Activated CD8-positive, alpha-beta T cell treated with anti-CD3 and anti-CD28 coated beads for 36 hours (primary cell): ENCODE measurements around the gene SH3BP1. TPM values are rescaled to one million over a fixed set of nuclear protein-coding genes. Genes with fewer than 3 reads are reported as not detected.
A peak's percentile ranks its signal among the peaks of the same experiment; 100 is the strongest.

Experiments used
- ATAC-seq: fragments of 200-7000 bp; cut with Tn5 transposase; one replicate; pipeline ENCODE4 v1.10.0; 2021; ENCODE audit warnings: mild to moderate bottlenecking, moderate library complexity
- CTCF ChIA-PET: fragments of 350-600 bp; sonication (Branson Sonifier 250); formaldehyde crosslinking; loops from one replicate; lab custom pipeline; 2021; ENCODE audit warnings: antibody characterized with exemption; lab: Charles Lee
- POLR2A ChIA-PET: fragments of 350-600 bp; sonication (Branson Sonifier 250); formaldehyde crosslinking; loops from one replicate; lab custom pipeline; 2021; ENCODE audit warnings: antibody characterized with exemption; lab: Charles Lee
- DNase-seq: peaks from one replicate; pipeline ENCODE4 v3.0.0-alpha.2; 2020
- H3K27ac Mint-ChIP-seq: one replicate; pipeline ENCODE4 v1.8.0; 2021; ENCODE audit warnings: mild to moderate bottlenecking, mixed read lengths
- H3K27me3 Mint-ChIP-seq: one replicate; pipeline ENCODE4 v1.8.0; 2021; ENCODE audit warnings: mixed read lengths
- H3K36me3 Mint-ChIP-seq: one replicate; pipeline ENCODE4 v1.8.0; 2021; ENCODE audit warnings: low read depth, mixed read lengths
- H3K4me1 Mint-ChIP-seq: one replicate; pipeline ENCODE4 v1.8.0; 2021; ENCODE audit warnings: low read depth, mixed read lengths
- H3K4me3 Mint-ChIP-seq: one replicate; pipeline ENCODE4 v1.8.0; 2021; ENCODE audit warnings: mild to moderate bottlenecking, moderate library complexity, mixed read lengths
- H3K9me3 Mint-ChIP-seq: one replicate; pipeline ENCODE4 v1.8.0; 2021; ENCODE audit warnings: mixed read lengths
- CTCF ChIP-seq: fragments of 200-600 bp; IDR thresholded peaks from one replicate; pipeline ENCODE4 v1.8.0; 2022; ENCODE audit warnings: antibody characterized with exemption, mild to moderate bottlenecking
- intact Hi-C: fragments of 100-400 bp; cut with micrococcal nuclease; formaldehyde crosslinking; loops from one replicate; pipeline ENCODE4 v1.10.0; 2022
- total RNA-seq, 2 experiments: library from RNA; stranded (reverse); gene quantifications; one replicate each; pipeline ENCODE4 v1.2.3, GENCODE V29; 2021

SH3BP1 gene
- total RNA-seq, 2 experiments from 2014 or later = 122 to 128 TPM

GRCh38 chr22:37643225-37643847 lies 3.9 kb downstream of the SH3BP1 start:
- ChIA-PET POLR2A (interaction anchor here (0.7 to 8.4 kb wide), 14 partner anchors 8 to 43 kb away, joined by 3 to 51 read pairs (median 10); partner anchors contain the start of genes GGA1, LGALS1, NOL12 and PDXP), CTCF (interaction anchor here (0.8 to 68.1 kb wide), 23 partner anchors 13 to 262 kb away, joined by 3 to 1770 read pairs (median 5); partner anchors contain the start of genes GCAT, GGA1, LGALS1 and MICALL1)
- intact Hi-C loops = no loop called here
- H3K4me1 Mint-ChIP-seq = peaks cover 33% of the 10 kb centered on the region
- no peaks in the 10 kb centered on the region for H3K27me3 Mint-ChIP-seq
- H3K36me3 Mint-ChIP-seq = peaks cover 49% of the 10 kb centered on the region
- no peak overlapping the region for H3K4me3 Mint-ChIP-seq
- no peaks in the 10 kb centered on the region for H3K9me3 Mint-ChIP-seq
- H3K27ac Mint-ChIP-seq = peak overlapping the region; percentile 79
- ATAC-seq (peak; percentile 75), DNase-seq (peak; percentile 94)
- peak; percentile 86 for TF ChIP-seq CTCF

GRCh38 chr22:37647317-37647716 lies 7.8 kb downstream of the SH3BP1 start:
- intact Hi-C loops = no loop called here
- Mint-ChIP-seq H3K4me1 (peaks cover 14% of the 10 kb centered on the region), H3K9me3 (no peaks in the 10 kb centered on the region), H3K27me3 (no peaks in the 10 kb centered on the region), H3K36me3 (peaks cover 54% of the 10 kb centered on the region), H3K4me3 (no peak overlapping the region), H3K27ac (no peak overlapping the region)
- no peak for TF ChIP-seq CTCF
- CTCF ChIA-PET = interaction anchor here (0.8 to 68.1 kb wide), 2 partner anchors 11 to 22 kb away, joined by 3 to 1770 read pairs; partner anchors contain the start of genes GGA1 and SH3BP1
- no peak for DNase-seq
- POLR2A ChIA-PET = no interaction called here
- ATAC-seq = no peak

GRCh38 chr22:37647928-37648327 lies 8.5 kb downstream of the SH3BP1 start:
- intact Hi-C loops = no loop called here
- H3K27ac Mint-ChIP-seq = no peak overlapping the region
- no peaks in the 10 kb centered on the region for H3K27me3 Mint-ChIP-seq
- no peak for DNase-seq
- ChIA-PET POLR2A (interaction anchor here (1.0 kb wide), 1 partner anchor 9 kb away, joined by 3 read pairs; no protein-coding TSS in a partner anchor), CTCF (interaction anchor here (0.7 to 68.1 kb wide), 2 partner anchors 23 to 160 kb away, joined by 3 to 1770 read pairs; partner anchors contain the start of genes GGA1 and SH3BP1)
- no peaks in the 10 kb centered on the region for H3K9me3 Mint-ChIP-seq
- no peak for TF ChIP-seq CTCF
- no peak for ATAC-seq
- no peak overlapping the region for H3K4me3 Mint-ChIP-seq
- peaks cover 55% of the 10 kb centered on the region for H3K36me3 Mint-ChIP-seq
- peaks cover 10% of the 10 kb centered on the region for H3K4me1 Mint-ChIP-seq

- H3K27ac Mint-ChIP-seq = no peak overlapping the region
- ATAC-seq (no peak), DNase-seq (no peak)
- H3K9me3 Mint-ChIP-seq = no peaks in the 10 kb centered on the region
- H3K27me3 Mint-ChIP-seq = no peaks in the 10 kb centered on the region
- intact Hi-C loops = no loop called here
- TF ChIP-seq CTCF = no peak
- H3K36me3 Mint-ChIP-seq = peaks cover 45% of the 10 kb centered on the region
- H3K4me1 Mint-ChIP-seq = no peaks in the 10 kb centered on the region
- ChIA-PET POLR2A (interaction anchor here (0.6 to 1.1 kb wide), 3 partner anchors 10 to 109 kb away, joined by 3 to 5 read pairs (median 4); partner anchors contain the start of gene SH3BP1), CTCF (interaction anchor here (1.2 to 68.1 kb wide), 2 partner anchors 17 to 25 kb away, joined by 3 to 1770 read pairs; partner anchors contain the start of genes GGA1 and SH3BP1)
- no peak overlapping the region for H3K4me3 Mint-ChIP-seq
These were observed 11.1 kb downstream of the SH3BP1 start for GRCh38 chr22:37650463-37651136.
